Skeletal muscle satellite cell (primary cell): ENCODE data around the gene SLC9C2. TPM values are rescaled to one million over a fixed set of nuclear protein-coding genes. Genes with fewer than 3 reads are reported as not detected.
"Not testable (repeated sequence)": the region's sequence is repeated elsewhere in the genome, so short reads cannot be mapped to it uniquely, and the experiment has no call there.

Source experiments
- H3K27me3 ChIP-seq: 2 replicates; pipeline ENCODE4 v1.7.0; 2013; ENCODE audit warnings: low read length; ENCODE audit not compliant: control insufficient read depth, insufficient read depth
- H3K36me3 ChIP-seq: 2 replicates; pipeline ENCODE4 v1.7.0; 2013; ENCODE audit warnings: mild to moderate bottlenecking, control low read depth, low read length; ENCODE audit not compliant: insufficient read depth
- H3K4me1 ChIP-seq: 2 replicates; pipeline ENCODE4 v1.7.0; 2013; ENCODE audit warnings: low read length; ENCODE audit not compliant: control insufficient read depth, insufficient read depth
- H3K4me2 ChIP-seq: 2 replicates; pipeline ENCODE4 v1.7.0; 2013; ENCODE audit warnings: mild to moderate bottlenecking, low read length
- H3K4me3 ChIP-seq: 2 replicates; pipeline ENCODE4 v1.7.0; 2013; ENCODE audit warnings: low read length
- H3K9ac ChIP-seq: 2 replicates; pipeline ENCODE4 v1.7.0; 2013; ENCODE audit warnings: mild to moderate bottlenecking, low read depth, low read length, moderate library complexity
- H3K9me3 ChIP-seq: replicated peaks from 2 replicates; pipeline ENCODE4 v1.7.0; 2013; ENCODE audit warnings: mild to moderate bottlenecking, control low read depth, low read length
- total RNA-seq: library from RNA; depleted of rRNA; stranded (reverse); fragments of >200 nt; gene quantifications from 2 replicates; pipeline ENCODE4 v1.2.3, GENCODE V29; 2012; rRNA removed

The SLC9C2 gene, protein sequence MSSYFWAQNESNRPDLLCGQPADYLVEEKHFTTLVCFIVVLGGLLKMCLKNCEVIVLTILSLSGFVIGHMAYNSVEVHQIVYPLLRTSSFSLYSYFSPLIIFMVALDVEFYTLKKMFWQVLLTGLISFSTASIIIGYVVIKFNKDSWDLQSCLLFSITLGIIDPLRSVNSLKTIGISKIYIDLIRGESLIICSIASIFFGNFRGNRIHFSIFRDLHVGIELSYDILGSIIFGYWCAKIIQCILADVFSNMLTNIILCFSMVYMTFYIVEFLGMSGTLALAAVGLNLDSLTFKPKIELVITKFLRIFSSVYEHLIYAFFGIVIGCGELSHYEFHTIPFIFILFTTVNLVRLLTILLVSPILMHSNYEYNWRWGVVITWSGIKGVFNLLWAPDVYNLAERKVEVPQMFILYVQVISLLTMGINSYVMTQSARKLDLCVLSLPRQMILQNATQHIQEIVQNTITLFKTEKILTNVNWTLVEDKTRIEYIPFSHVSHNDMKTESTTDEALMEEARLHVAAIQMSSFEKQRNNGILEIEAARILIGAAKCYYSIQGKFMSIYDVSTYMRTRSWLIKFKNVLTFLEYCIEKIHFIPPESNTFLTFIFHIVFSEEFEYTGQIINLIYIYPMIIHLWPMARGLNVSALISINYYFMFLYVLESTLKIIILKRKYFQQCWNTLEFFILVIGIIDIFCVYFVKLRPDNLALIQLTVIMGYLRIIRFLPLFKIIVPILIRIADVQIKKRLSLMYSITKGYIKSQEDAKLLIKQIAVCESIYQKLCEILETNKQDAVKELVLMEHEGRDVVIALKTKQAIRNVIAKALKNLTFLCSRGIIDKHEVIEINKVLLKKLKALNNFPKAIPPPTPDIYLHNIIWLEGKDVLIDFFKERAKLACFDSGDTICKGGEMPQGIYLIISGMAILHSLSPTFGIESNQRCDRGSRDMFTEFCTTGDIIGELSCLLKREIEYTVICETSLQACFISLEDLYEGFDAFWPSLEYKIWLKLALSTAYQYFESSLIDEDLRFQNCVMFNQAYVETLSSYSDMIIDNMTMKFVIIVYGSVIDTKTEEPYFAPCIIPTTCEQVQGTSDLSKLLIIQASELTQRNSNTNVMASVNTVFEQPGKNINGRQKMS
- under 0.01 TPM in 1 of 2 replicates, not detected in the other for total RNA-seq

DNA sequence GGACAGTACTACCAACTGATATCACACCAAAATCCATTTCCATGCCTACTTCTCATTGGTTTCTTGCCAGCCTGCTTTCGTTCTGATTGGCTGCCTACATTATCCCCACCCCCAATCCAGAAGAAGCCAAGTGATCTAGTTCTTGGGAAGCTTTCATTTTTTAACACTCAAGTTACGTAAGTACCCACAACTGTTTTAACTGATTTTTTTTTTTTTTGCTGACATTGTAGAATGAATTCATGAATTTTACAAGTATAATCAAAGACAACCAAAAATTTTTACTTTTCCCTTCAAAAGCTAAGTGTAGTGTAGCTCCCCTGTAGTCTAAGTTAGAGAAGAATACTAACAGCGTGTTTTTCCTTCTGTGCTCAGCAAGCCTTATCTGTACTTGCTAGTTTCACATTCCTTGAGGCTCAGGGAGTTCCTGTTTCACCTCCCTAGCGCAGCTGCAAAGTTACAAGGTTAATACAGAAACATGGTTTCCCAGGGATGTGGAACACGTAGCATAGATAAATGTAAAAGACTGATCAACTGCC is at the start of gene SLC9C2:
SLC9C2 (minus strand) TSS at position 17 of the 536 bp plus-strand sequence. CDS start 1,296 bp downstream, outside the sequence.
- Histone ChIP-seq H3K4me2 (peak within 1 kb of the TSS; percentile 28), H3K4me3 (no peak within 1 kb of the TSS)

DNA sequence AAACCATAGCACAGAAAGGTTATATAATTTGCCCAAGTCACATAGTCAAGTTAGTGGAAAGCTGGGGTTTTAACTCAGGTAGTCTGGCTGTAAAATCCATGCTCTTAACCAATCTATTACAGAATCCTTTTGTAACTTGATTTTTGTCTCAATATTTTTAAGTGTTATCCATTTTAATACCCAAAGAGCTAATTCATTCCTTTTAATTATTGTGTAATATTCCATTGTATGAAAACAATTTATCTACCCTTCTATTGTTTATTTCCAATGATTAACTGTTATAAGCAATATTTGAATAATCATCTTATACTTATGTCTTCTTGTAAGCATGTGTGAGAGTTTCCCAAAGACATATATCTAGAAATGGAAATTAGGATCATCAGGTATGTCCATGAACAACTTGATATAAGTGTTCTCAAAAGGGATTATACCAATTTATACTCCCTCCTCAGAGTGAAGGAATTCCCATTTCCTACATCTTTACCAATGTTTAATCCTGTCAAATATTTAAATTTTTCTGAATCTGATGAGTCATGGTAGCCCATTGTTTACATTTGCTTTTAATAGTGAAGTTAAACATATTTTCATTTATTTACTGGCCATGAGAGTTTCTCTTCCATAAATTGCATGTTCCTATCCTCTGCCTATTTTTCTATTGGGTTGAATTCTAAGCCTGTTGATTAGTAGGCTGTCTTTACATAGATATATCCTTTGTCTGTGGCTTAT is 46.2 kb upstream of the SLC9C2 start:
- Histone ChIP-seq H3K4me1 (no peaks in the 10 kb centered on the region), H3K4me2 (no peak overlapping the region), H3K4me3 (no peak overlapping the region), H3K27me3 (no peaks in the 10 kb centered on the region), H3K9me3 (no peaks in the 10 kb centered on the region), H3K36me3 (no peaks in the 10 kb centered on the region), H3K9ac (no peak overlapping the region)

More for the DNA sequence above, at the start of gene SLC9C2:
- no peaks in the 10 kb centered on the region for H3K36me3 ChIP-seq
- no peaks in the 10 kb centered on the region for H3K4me1 ChIP-seq
- H3K27me3 ChIP-seq: no peaks in the 10 kb centered on the region
- no peaks in the 10 kb centered on the region for H3K9me3 ChIP-seq
- no peak within 1 kb of the TSS for H3K9ac ChIP-seq

DNA sequence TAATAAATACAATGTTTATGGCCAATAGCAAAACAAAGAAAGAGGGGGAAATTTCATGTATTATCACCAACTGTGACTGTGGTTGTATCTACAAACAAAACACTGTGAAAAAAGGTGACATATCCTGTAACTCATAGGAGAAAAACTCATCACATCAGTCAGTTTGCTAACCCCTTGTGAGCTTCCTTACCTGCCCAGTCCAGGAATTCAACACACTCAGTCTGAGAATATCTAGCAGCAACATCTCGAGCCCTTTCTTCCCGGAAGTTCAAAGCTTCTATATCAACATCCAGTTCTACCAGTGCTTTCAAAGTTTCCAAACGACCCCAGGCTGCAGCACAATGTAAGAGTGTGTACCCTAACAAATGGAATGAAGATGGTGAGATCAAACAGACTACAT is 43.8 kb upstream of the SLC9C2 start:
- Histone ChIP-seq H3K4me3 (no peak overlapping the region), H3K9ac (no peak overlapping the region), H3K4me1 (no peaks in the 10 kb centered on the region), H3K9me3 (no peaks in the 10 kb centered on the region), H3K36me3 (no peaks in the 10 kb centered on the region), H3K4me2 (no peak overlapping the region), H3K27me3 (no peaks in the 10 kb centered on the region)

DNA sequence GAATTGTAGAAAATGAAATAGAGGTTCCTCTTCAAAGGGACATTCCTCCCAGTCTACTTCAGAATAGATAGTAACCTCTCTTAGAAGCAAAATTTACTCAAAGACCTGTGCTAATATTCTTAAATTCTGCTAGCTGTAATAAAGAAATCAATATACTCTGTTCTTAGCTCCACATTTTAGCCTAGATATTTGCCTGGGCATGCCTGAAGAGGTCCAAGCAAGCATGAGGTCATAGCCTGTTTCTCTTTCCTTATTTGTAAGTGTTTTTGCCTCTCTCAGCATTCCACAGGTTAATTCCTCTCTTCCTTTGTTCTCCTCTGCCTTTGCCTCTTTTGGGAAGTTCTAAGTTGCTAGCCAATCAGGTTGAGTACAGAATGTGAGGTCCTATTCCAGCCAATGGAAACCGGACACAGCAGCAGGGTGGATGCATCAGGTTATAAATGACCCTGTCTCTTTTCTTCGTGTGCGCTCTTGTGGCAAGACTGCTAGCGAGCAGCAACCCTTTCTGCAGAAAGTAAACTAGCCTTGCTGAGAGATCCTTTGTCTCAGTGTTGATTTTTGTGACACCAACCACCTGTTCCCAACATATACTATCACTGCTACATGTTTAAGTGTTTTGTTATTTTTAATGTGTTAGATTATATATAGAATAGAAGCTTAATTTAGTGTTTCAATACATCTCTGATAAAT is 39.7 kb upstream of the SLC9C2 start:
- H3K27me3 ChIP-seq, H3K9ac ChIP-seq, H3K9me3 ChIP-seq, H3K4me1 ChIP-seq, H3K4me2 ChIP-seq, H3K4me3 ChIP-seq, H3K36me3 ChIP-seq: not testable (repeated sequence)

DNA sequence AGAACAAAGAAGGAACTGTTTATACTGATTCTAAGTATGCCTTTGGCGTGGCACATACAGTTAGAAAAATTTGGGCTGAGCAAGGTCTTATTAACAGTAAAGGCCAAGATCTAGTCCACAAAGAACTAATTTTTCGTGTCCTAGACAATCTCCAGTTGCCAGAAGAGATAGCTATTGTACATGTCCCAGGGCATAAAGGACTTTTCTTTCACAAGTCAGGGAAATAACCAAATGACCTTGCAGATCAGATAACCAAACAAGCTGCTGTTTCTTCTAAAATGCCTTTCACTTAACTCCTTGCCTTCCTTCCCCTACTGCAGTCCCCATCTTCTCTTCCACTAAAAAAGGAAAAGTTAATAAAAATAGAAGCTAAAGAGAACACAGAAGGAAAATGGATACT is 36.2 kb upstream of the SLC9C2 start:
- Histone ChIP-seq H3K27me3 (no peaks in the 10 kb centered on the region), H3K4me3 (no peak overlapping the region), H3K4me2 (no peak overlapping the region), H3K9me3 (no peaks in the 10 kb centered on the region), H3K36me3 (no peaks in the 10 kb centered on the region), H3K4me1 (no peaks in the 10 kb centered on the region), H3K9ac (no peak overlapping the region)

DNA sequence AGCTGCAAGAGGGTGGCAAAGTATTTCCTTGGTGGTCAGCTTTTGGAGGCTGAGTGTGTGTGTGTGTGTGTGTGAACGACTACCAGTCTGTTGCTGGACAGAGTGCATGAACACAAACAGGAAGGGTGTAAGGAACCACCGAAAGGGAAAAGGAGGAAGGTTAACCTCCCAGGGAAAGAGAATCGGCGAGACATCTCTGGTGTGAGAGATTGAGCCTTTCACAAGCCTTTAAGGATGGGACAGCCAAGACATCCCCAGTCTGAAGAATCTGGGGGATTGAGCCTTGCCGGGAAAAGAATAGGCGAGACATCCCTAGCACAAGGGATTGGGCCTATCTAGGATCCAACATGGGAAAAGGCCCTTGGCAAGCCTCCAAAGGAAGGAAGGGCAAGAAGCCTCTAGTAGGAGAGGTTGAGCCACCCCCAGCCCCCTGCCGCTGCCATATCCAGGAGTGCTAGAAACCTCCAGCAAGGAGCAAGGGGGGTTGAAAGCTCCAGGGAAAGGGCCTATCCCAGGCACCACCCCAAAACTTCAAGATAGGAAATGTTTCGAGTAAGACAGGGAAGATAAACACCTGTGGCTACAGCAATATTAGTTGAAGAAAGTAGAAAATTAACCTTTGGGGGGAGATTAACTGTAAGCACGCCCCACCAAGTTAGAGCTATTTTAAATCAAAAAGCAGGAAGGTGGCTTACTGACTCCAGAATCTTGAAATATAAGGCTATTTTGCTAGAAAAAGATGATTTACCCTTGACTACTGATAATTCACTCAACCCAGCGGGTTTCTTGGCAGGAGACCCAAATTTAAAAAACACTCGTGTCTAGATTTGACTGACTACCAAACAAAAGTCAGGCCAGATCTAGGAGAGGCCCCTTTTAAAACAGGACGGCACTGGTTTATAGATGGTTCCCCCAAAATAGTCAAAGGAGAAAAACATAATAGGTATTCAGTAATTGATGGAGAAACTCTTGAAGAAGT is 35.5 kb upstream of the SLC9C2 start:
- no peak overlapping the region for H3K9ac ChIP-seq
- no peaks in the 10 kb centered on the region for H3K4me1 ChIP-seq
- H3K27me3 ChIP-seq: no peaks in the 10 kb centered on the region
- no peak overlapping the region for H3K4me2 ChIP-seq
- no peaks in the 10 kb centered on the region for H3K36me3 ChIP-seq
- H3K4me3 ChIP-seq: no peak overlapping the region
- no peaks in the 10 kb centered on the region for H3K9me3 ChIP-seq

DNA sequence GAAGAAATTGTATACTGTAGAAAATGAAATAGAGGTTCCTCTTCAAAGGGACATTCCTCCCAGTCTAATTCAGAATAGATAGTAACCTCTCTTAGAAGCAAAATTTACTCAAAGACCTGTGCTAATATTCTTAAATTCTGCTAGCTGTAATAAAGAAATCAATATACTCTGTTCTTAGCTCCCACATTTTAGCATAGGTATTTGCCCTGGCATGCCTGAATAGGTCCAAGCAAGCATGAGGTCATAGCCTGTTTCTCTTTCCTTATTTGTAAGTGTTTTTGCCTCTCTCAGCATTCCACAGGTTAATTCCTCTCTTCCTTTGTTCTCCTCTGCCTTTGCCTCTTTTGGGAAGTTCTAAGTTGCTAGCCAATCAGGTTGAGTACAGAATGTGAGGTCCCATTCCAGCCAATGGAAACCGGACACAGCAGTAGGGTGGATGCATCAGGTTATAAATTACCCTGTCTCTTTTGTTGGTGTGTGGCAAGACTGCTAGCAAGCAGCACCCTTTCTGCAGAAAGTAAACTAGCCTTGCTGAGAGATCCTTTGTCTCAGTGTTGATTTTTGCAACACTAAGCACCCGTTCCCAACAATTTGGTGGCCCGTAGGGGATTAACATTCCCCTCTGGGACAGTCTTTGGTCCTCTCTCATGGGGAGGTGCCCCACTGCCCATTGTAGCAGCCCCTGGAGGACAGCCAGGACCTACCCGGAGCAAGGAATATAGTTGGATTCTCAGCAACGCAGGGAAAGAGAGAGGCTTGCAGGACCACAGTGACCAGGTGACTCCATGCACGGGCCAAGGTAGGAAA is 34.6 kb upstream of the SLC9C2 start:
- H3K27me3 ChIP-seq, H3K9ac ChIP-seq: not testable (repeated sequence)

DNA sequence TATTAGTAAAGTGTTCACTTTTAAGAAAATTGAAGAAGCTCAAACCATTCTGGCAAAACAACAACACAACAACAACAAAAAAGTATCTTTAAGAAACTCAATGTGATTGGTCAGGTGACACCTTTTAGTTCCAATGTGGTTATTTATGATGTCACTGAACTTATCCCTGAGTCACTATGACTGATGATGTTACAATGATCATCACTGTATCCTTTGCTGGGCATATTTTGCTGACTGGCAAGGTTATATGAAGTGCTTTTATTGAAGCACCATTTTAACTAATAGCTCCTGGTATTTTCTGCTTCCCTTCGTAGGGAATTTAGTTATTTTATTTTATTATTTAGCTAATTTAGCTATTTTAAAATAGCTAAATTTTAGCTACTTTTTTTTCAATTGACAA is 32.2 kb upstream of the SLC9C2 start, which contains the start of gene TEX50:
TEX50 (plus strand) TSS at position 223 of the 400 bp plus-strand sequence. CDS start 184 bp downstream, outside the sequence.
- Histone ChIP-seq H3K27me3 (no peaks in the 10 kb centered on the region), H3K9me3 (no peaks in the 10 kb centered on the region)

More for the DNA sequence above, 34.6 kb upstream of the SLC9C2 start:
- H3K9me3 ChIP-seq, H3K4me3 ChIP-seq, H3K36me3 ChIP-seq, H3K4me1 ChIP-seq, H3K4me2 ChIP-seq: not testable (repeated sequence)

DNA sequence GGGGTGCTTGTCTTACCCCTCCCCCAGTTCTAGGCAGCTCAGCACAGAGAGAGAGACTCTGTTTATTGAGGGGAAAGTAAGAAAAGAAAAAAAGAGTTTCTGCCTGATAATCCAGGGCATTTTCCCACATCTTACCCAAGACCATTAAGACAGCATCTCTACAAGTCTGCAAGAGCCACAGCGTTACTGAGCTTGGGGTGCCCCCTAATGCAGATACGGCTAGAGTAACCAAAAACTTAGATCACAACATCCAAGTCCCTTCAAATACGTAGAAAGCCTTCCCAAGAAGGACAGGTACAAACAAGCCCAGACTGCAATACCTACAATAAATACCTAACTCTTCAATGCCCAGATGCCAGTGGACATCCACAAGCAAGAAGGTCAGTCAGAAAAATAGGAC is 26.0 kb upstream of the SLC9C2 start:
- no peak overlapping the region for H3K9ac ChIP-seq
- H3K36me3 ChIP-seq: no peaks in the 10 kb centered on the region
- no peaks in the 10 kb centered on the region for H3K4me1 ChIP-seq
- no peak overlapping the region for H3K4me2 ChIP-seq
- no peak overlapping the region for H3K4me3 ChIP-seq
- no peaks in the 10 kb centered on the region for H3K9me3 ChIP-seq
- H3K27me3 ChIP-seq: no peaks in the 10 kb centered on the region

More for the DNA sequence above, 32.2 kb upstream of the SLC9C2 start, which contains the start of gene TEX50:
- Histone ChIP-seq H3K4me3 (no peak within 1 kb of the TSS), H3K9ac (no peak within 1 kb of the TSS), H3K4me1 (no peaks in the 10 kb centered on the region), H3K36me3 (no peaks in the 10 kb centered on the region), H3K4me2 (no peak within 1 kb of the TSS)
